ENCODE results near the gene SAMD4A.

DNA sequence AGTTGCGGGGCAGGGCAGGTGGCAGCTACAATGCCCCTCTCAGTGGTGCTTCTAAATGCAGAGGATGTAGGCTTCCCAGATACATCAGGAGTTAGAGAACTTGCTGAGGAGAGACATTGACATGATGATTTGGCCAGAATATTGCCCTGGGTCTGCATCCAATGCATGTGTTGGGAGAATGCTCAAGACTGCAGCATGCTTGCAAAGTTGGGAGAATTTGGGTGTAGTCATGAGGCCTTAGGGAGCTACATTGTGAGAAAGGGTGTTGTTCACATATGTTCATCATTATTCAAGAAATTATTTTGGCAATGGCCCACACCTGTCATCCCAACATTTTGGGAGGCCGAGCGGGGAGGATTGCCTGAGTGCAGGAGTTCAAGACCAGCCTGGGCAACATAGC is 149.9 kb downstream of the SAMD4A start:
- TF ChIP-seq CTCF (conservative IDR thresholded peaks at IDR 0.05 in 1 of 2, IDR thresholded peaks at IDR 0.05 in 1 of 2; ENCODE audit: extremely low read depth in 1 of 2, insufficient read depth in 1 of 2, low read depth in 1 of 2, low read length in 2 of 2): no peak
- TF ChIP-seq EZH2 (IDR thresholded peaks at IDR 0.05; ENCODE audit: borderline replicate concordance, low read length): no peak

All from mammary epithelial cell (primary cell).